Measurements from ENCODE around the gene DSEL. TPM values are rescaled to one million over a fixed set of nuclear protein-coding genes. Genes with fewer than 3 reads are reported as not detected.

Gene DSEL
- total and polyA plus RNA-seq, 4 experiments from 2014 or later, result 0.56 to 1.3 (median 0.90) TPM

- Histone ChIP-seq H3K4me1 (ENCODE audit: insufficient read depth, low read length) (no peaks in the 10 kb centered on the region), H3K27me3 (ENCODE audit: insufficient read depth, low read length) (no peaks in the 10 kb centered on the region), H3K9me3 (ENCODE audit: control insufficient read depth in 1 of 2, low read length in 2 of 2) (no peaks in the 10 kb centered on the region), H3K36me3 (ENCODE audit: insufficient read depth, low read length) (no peaks in the 10 kb centered on the region), H3K4me3 (ENCODE audit: low read length in 2 of 2) (no peak overlapping the region), H3K27ac (ENCODE audit: low read depth, low read length) (no peak overlapping the region)
- Mint-ChIP-seq H3K4me3 (no peak overlapping the region), H3K9me3 (peaks cover 0 to 5% (median 3%) of the 10 kb centered on the region in 8 donors), H3K36me3 (no peaks in the 10 kb centered on the region), H3K27ac (no peak overlapping the region), H3K4me1 (peaks cover 8 to 16% (median 11%) of the 10 kb centered on the region in 4 donors), H3K27me3 (peaks cover 0 to 2% of the 10 kb centered on the region in 2 donors)
- ChIA-PET POLR2A (ENCODE audit: partially characterized antibody) (no interaction called here), CTCF (ENCODE audit: partially characterized antibody) (no interaction called here)
- no peak for DNase-seq
- intact Hi-C loops (cut with micrococcal nuclease), result no loop called here
Measured at GRCh38 chr18:67456711-67457110, 59.8 kb downstream of the DSEL start.

All from CD4-positive, alpha-beta memory T cell (primary cell).